Central memory CD8-positive, alpha-beta T cell (primary cell): ENCODE results near the gene TNFSF15.
A peak's percentile ranks its signal among the peaks of the same experiment; 100 is the strongest.

Source experiments
- ATAC-seq: fragments of 150-1000 bp; cut with Tn5 transposase; replicated peaks from 2 replicates; pipeline ENCODE4 v1.10.0; 2022; ENCODE audit warnings: mild to moderate bottlenecking, moderate FRiP score, moderate number of reproducible peaks; ENCODE audit not compliant: poor library complexity, severe bottlenecking; ENCODE audit errors: extremely low read depth
- DNase-seq, 2 donors: peaks; one replicate each; pipeline ENCODE4 v3.0.0; 2021; ENCODE audit warnings: low spot score in 2 of 2
- H3K27ac Mint-ChIP-seq: one replicate; pipeline ENCODE4 v1.8.0; 2022; ENCODE audit warnings: low read depth, mild to moderate bottlenecking, moderate library complexity, mixed read lengths
- H3K27me3 Mint-ChIP-seq: one replicate; pipeline ENCODE4 v1.8.0; 2022; ENCODE audit warnings: mixed read lengths
- H3K36me3 Mint-ChIP-seq: one replicate; pipeline ENCODE4 v1.8.0; 2022; ENCODE audit warnings: mild to moderate bottlenecking, moderate library complexity, mixed read lengths; ENCODE audit not compliant: insufficient read depth
- H3K4me1 Mint-ChIP-seq: one replicate; pipeline ENCODE4 v1.8.0; 2022; ENCODE audit warnings: mixed read lengths
- H3K4me3 Mint-ChIP-seq: one replicate; pipeline ENCODE4 v1.8.0; 2022; ENCODE audit warnings: mild to moderate bottlenecking, moderate library complexity, mixed read lengths
- H3K9me3 Mint-ChIP-seq: one replicate; pipeline ENCODE4 v1.8.0; 2022; ENCODE audit warnings: mixed read lengths

The TNFSF15 gene

GRCh38 chr9:114836769-114837168 is 30.9 kb upstream of the TNFSF15 start:
- no peak for DNase-seq
- peaks cover 8% of the 10 kb centered on the region for H3K27me3 Mint-ChIP-seq
- no peaks in the 10 kb centered on the region for H3K36me3 Mint-ChIP-seq
- H3K27ac Mint-ChIP-seq = no peak overlapping the region
- H3K9me3 Mint-ChIP-seq = no peaks in the 10 kb centered on the region
- H3K4me3 Mint-ChIP-seq = no peak overlapping the region
- no peak for ATAC-seq
- H3K4me1 Mint-ChIP-seq = peaks cover 5% of the 10 kb centered on the region

DNA sequence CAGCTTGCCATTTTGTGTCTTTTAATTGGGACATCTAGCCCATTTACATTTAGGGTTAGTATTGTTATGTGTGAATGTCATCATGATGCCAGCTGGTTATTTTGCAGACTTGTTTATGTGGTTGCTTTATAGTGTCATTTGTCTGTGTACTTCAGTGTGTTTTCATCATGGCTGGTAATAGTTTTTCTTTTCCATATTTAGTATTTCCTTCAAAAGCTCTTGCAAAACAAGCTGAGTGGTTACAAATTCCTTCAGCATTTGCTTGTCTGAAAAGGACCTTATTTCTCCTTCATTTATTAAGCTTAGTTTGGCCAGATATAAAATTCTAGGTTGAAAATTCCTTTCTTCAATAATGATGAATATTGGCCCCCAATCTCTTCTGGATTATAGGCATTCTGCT is 28.5 kb upstream of the TNFSF15 start:
- Mint-ChIP-seq H3K27ac (no peak overlapping the region), H3K9me3 (no peaks in the 10 kb centered on the region), H3K36me3 (no peaks in the 10 kb centered on the region), H3K27me3 (peaks cover 8% of the 10 kb centered on the region), H3K4me1 (peaks cover 5% of the 10 kb centered on the region), H3K4me3 (no peak overlapping the region)
- no peak for DNase-seq
- ATAC-seq = no peak

- Mint-ChIP-seq H3K36me3 (no peaks in the 10 kb centered on the region), H3K27ac (no peak overlapping the region), H3K9me3 (no peaks in the 10 kb centered on the region), H3K4me3 (no peak overlapping the region), H3K4me1 (no peaks in the 10 kb centered on the region), H3K27me3 (no peaks in the 10 kb centered on the region)
- ATAC-seq (no peak), DNase-seq (no peak)
These were observed 24.7 kb upstream of the TNFSF15 start for GRCh38 chr9:114830546-114830945.

DNA sequence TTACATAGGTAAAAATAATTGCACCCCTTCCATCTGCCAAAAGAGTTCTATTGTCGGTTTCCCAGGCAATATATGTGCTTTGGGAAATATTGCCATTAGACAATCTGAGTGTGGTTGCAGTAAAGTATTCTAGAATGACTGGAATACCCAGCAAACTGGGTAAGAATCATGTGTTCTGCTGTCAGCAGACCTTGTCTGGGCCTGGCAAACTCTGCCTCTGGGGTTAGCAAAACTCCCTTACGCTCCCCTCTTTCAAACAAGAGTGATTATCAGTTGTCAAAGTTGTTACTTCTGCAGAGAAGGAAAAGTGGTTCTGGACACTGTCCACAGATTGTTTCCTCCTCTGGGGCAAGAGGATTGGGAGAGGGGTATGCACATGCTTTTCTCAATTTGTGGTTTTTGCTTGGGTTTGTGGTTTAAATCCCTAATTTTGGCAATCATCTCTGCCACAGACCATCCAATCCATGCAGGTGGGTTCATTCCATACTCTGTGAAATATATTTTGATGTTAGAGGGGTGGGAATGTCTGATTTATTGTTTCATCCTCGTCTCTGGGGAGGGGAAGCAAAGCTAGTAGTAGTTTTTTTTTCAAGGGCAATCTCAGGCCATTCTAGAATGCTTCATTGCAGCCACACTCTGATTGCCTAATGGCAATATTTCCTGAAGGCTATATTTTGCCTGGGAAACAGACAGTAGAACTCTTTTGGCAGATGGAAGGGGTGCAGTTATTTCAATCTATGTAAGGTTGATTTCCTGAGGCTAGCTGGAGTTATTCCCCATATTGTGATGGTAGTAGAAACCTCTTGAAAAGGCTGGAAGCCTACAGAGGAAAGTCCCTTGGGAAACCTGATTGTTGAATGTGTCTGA is 24.0 kb upstream of the TNFSF15 start:
- H3K27me3 Mint-ChIP-seq = no peaks in the 10 kb centered on the region

GRCh38 chr9:114828303-114828650 is 22.4 kb upstream of the TNFSF15 start:
- Mint-ChIP-seq H3K9me3 (no peaks in the 10 kb centered on the region), H3K4me3 (no peak overlapping the region), H3K27me3 (no peaks in the 10 kb centered on the region), H3K36me3 (no peaks in the 10 kb centered on the region), H3K27ac (no peak overlapping the region), H3K4me1 (no peaks in the 10 kb centered on the region)
- no peak for DNase-seq
- no peak for ATAC-seq

More for the DNA sequence above, 24.0 kb upstream of the TNFSF15 start:
- Mint-ChIP-seq H3K9me3 (no peaks in the 10 kb centered on the region), H3K4me3 (no peak overlapping the region), H3K36me3 (no peaks in the 10 kb centered on the region), H3K27ac (no peak overlapping the region), H3K4me1 (no peaks in the 10 kb centered on the region)
- ATAC-seq = no peak
- DNase-seq = no peak

DNA sequence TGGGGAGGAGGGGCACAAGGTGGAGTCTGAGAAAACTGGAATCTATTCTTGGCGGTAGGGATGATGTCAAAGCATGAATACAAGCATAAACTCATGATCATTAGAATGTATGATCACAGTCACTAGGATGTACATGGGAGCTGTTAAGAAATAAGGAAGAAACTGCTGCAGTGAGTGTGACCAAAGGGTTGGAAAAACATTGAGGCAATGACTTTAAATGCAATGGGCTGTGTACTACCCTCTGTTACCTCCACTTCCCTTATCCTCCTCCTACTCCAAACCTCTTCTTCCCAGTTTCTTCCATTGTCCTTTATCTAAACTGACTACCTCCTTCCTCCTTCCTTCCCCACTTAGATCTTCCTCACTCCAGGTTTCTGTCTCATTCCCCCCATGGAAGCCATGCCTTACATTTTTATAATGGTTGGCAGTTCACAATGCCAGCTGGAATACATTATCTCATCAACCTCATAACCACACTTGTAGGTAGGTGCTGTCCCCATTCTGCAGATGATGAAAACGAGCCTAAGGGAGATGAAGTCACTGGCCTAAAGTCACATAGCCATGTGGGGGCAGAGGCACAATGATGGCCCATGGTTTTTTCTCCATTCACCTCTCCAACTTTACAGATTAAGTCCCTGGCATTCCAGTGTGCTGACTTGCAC is 21.9 kb upstream of the TNFSF15 start:
- no peaks in the 10 kb centered on the region for H3K4me1 Mint-ChIP-seq
- no peak overlapping the region for H3K4me3 Mint-ChIP-seq
- no peak overlapping the region for H3K27ac Mint-ChIP-seq
- H3K36me3 Mint-ChIP-seq = no peaks in the 10 kb centered on the region
- DNase-seq (no peak), ATAC-seq (no peak)
- H3K27me3 Mint-ChIP-seq = no peaks in the 10 kb centered on the region
- H3K9me3 Mint-ChIP-seq = no peaks in the 10 kb centered on the region

- no peaks in the 10 kb centered on the region for H3K9me3 Mint-ChIP-seq
- no peaks in the 10 kb centered on the region for H3K36me3 Mint-ChIP-seq
- ATAC-seq (no peak), DNase-seq (no peak)
- no peaks in the 10 kb centered on the region for H3K27me3 Mint-ChIP-seq
- H3K4me1 Mint-ChIP-seq = peaks cover 6% of the 10 kb centered on the region
- no peak overlapping the region for H3K4me3 Mint-ChIP-seq
- peak overlapping the region; percentile 49 for H3K27ac Mint-ChIP-seq
These were observed 20.6 kb upstream of the TNFSF15 start for GRCh38 chr9:114826431-114826830.

DNA sequence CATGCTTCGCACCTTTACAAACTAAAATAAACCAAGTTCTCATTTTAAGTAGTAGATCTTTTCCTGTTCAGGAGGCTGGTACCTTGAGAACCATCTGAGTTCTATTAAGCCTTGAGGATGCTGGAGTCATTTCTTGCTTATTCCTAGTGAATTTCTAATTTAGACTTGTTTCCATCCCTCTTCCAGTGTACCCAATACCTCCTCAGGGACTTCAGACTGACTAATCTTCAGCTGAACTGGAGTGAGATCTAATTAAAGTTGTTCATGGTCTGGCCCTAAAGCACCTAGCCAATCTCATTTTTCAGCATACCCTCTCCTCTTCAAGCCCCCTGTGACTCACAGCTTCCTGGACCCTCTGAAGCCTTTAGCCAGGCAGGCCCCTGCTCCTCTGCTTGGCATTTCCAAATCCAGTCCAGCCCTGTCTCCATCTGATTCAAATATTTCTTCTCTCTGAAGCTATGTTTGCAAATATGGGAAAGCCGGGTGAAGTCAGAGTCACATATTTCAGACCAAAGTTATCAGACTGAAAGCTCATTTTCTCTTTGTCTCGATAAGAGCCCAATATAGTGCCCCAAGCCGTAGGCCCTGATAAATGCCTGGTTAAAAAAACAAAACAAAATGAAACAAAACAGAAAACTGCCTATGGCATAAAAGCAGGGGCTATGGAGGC is 19.4 kb upstream of the TNFSF15 start:
- H3K4me1 Mint-ChIP-seq = peaks cover 11% of the 10 kb centered on the region

DNA sequence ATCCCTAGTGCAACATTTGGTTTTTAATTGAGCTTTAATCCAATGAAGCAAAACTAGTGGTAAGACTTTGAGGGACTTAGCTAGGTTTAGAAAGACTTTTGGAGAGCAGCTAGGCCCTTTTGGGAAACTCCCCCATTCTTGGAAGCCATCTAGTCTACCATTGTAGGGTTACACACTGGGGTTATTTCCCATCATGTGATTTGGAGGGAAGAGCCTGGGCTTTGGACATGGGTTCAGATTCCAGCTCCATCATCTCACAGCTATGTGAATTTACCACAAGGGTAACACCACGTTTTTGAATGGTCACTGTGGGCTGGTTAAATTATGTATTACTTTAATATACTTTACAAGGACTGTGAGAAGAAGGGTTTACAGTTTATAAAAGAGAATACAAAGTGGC is 18.3 kb upstream of the TNFSF15 start:
- no peaks in the 10 kb centered on the region for H3K9me3 Mint-ChIP-seq
- ATAC-seq = no peak
- H3K27me3 Mint-ChIP-seq = no peaks in the 10 kb centered on the region
- H3K4me1 Mint-ChIP-seq = peaks cover 11% of the 10 kb centered on the region
- H3K36me3 Mint-ChIP-seq = no peaks in the 10 kb centered on the region
- H3K27ac Mint-ChIP-seq = no peak overlapping the region
- no peak overlapping the region for H3K4me3 Mint-ChIP-seq
- DNase-seq = no peak

More for the DNA sequence above, 19.4 kb upstream of the TNFSF15 start:
- Mint-ChIP-seq H3K27me3 (no peaks in the 10 kb centered on the region), H3K4me3 (no peak overlapping the region), H3K27ac (peak overlapping the region; percentile 42), H3K9me3 (no peaks in the 10 kb centered on the region), H3K36me3 (no peaks in the 10 kb centered on the region)
- no peak for DNase-seq
- ATAC-seq = no peak

DNA sequence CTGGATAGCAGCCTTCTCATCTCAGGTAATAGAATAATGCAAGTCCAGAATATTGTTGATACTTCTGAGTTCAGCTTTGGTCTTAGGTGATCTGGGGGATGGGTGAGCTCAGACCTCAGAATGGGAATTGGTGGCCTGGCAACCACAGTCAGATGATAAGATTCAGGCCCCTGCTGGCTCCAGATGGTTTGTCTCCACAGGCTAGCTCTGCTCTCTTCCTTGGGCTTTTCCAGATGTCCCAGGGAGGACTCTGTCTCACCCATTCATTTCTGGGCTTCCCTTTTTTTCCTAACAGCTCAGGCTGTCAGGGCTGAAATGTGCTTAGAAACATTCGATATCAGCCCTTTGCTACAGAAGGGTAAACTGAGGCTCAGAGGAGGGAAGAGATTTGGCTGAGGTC is 17.6 kb upstream of the TNFSF15 start:
- no peaks in the 10 kb centered on the region for H3K27me3 Mint-ChIP-seq
- H3K36me3 Mint-ChIP-seq = no peaks in the 10 kb centered on the region
- H3K4me1 Mint-ChIP-seq = peaks cover 11% of the 10 kb centered on the region
- DNase-seq (no peak), ATAC-seq (no peak)
- no peak overlapping the region for H3K27ac Mint-ChIP-seq
- no peaks in the 10 kb centered on the region for H3K9me3 Mint-ChIP-seq
- H3K4me3 Mint-ChIP-seq = no peak overlapping the region

DNA sequence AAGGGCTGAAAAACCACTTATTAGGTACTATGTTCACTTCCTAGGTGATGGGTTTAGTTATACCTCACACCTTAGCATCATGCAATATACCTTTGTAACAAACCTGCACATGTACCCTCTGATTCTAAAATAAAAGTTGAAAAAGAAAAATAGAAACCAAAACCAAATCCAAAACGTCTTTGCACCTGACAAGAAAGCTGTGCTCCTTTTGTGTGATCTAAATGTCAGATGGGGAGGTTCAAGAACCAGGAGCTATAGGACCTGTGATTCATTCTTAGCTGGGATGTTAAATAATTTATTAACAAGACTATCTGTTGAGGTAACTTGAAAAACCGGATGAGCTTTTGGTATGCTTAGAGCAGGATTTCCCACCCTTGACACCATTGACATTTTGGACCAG is 16.9 kb upstream of the TNFSF15 start:
- no peak for ATAC-seq
- no peak for DNase-seq

GRCh38 chr9:114820776-114821501 is 15.1 kb upstream of the TNFSF15 start:
- Mint-ChIP-seq H3K4me1 (peaks cover 11% of the 10 kb centered on the region), H3K27ac (no peak overlapping the region), H3K4me3 (no peak overlapping the region), H3K27me3 (no peaks in the 10 kb centered on the region), H3K9me3 (no peaks in the 10 kb centered on the region), H3K36me3 (no peaks in the 10 kb centered on the region)
- DNase-seq (no peak), ATAC-seq (no peak)

More for the DNA sequence above, 16.9 kb upstream of the TNFSF15 start:
- Mint-ChIP-seq H3K4me3 (no peak overlapping the region), H3K27ac (no peak overlapping the region), H3K4me1 (peaks cover 11% of the 10 kb centered on the region), H3K9me3 (no peaks in the 10 kb centered on the region), H3K36me3 (no peaks in the 10 kb centered on the region), H3K27me3 (no peaks in the 10 kb centered on the region)
